ENCODE results near the gene PSMB7. TPM values are rescaled to one million over a fixed set of nuclear protein-coding genes. Genes with fewer than 3 reads are reported as not detected.
A peak's percentile ranks its signal among the peaks of the same experiment; 100 is the strongest.

PSMB7 gene
- total RNA-seq = 100 to 1,000 TPM in 3 of 4 donors, 10 to 100 TPM in 1; 84.3 to 178 (median 135) TPM

DNA sequence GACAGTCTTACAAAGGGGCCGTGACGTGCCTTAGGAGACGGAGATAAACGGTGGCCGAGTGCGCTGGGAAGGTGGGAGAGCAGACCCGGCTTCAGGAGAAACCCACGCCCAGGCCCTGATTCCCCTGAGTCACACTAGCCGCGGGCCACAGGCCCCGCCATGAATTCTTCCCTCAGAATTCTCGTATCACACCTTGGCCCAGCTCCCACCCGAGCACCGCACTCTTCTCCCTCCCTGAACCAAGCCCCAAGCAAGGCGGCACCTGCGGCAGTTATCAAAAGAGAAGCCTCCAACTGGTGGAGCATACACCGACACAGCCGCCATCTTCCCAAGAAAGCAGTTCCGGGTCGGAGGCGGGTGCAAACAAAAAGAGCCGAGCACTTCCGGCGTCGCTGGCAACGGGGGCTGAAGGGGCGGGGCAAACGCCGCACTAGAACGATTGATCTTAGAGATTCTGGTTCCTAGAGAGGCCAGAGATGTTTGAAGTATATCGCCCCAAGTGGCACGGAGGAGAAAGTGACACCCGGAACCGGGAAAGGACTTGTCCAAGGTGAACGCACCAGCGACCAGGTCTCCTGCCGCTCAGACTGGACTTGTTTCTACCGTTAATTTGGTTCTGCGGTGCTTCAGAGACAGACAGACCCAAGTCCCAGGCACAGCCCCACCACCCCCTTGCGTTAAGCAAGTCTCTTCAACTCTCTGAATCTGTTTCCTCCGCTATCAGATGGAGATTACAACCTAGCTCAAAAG, at the start of gene PSMB7:
PSMB7 (minus strand) TSS at position 341 of the 750 bp plus-strand sequence; CDS start at position 324, 17 bp downstream.
- Histone ChIP-seq H3K4me1 (peaks cover 10 to 17% of the 10 kb centered on the region in 2 donors), H3K9me3 (no peaks in the 10 kb centered on the region), H3K27me3 (no peaks in the 10 kb centered on the region), H3K36me3 (peaks cover 32% of the 10 kb centered on the region in 2 donors), H3K4me3 (replicated peaks in 1 of 3) (peak within 1 kb of the TSS; percentile 33 to 96 (median 67)), H3K27ac (peak within 1 kb of the TSS in 1 of 3 donors; percentile 52)
- DNase-seq = peak; percentile 97
- intact Hi-C loops (cut with DNase I) = loop anchor here (10.0 kb wide), 1 partner anchor 300 kb away; no protein-coding TSS in a partner anchor
- TF ChIP-seq, protein P1, sequence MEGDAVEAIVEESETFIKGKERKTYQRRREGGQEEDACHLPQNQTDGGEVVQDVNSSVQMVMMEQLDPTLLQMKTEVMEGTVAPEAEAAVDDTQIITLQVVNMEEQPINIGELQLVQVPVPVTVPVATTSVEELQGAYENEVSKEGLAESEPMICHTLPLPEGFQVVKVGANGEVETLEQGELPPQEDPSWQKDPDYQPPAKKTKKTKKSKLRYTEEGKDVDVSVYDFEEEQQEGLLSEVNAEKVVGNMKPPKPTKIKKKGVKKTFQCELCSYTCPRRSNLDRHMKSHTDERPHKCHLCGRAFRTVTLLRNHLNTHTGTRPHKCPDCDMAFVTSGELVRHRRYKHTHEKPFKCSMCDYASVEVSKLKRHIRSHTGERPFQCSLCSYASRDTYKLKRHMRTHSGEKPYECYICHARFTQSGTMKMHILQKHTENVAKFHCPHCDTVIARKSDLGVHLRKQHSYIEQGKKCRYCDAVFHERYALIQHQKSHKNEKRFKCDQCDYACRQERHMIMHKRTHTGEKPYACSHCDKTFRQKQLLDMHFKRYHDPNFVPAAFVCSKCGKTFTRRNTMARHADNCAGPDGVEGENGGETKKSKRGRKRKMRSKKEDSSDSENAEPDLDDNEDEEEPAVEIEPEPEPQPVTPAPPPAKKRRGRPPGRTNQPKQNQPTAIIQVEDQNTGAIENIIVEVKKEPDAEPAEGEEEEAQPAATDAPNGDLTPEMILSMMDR (IDR thresholded peaks at IDR 0.05) = peak in 5 of 6 experiments; percentile 64 to 95 (median 86)
- peak in 1 of 2 donors; percentile 59 for TF ChIP-seq POLR2A (IDR thresholded peaks at IDR 0.05)
- WGBS, 2 donors = 5% methylated on average over 38 of the region's 41 CpGs

GRCh38 chr9:124462739-124463138, 47.5 kb upstream of the PSMB7 start:
- H3K27ac ChIP-seq = no peak overlapping the region
- H3K9me3 ChIP-seq = no peaks in the 10 kb centered on the region
- H3K4me3 ChIP-seq (replicated peaks in 1 of 3) = no peak overlapping the region
- WGBS, 2 donors = 82 to 89% methylated on average over 1 of the region's 1 CpG
- no peaks in the 10 kb centered on the region for H3K36me3 ChIP-seq
- intact Hi-C loops (cut with DNase I) = no loop called here
- H3K27me3 ChIP-seq = no peaks in the 10 kb centered on the region
- DNase-seq = no peak
- no peak for TF ChIP-seq POLR2A (IDR thresholded peaks at IDR 0.05)
- TF ChIP-seq, protein P1 (IDR thresholded peaks at IDR 0.05) = no peak
- no peaks in the 10 kb centered on the region for H3K4me1 ChIP-seq

GRCh38 chr9:124458441-124458840, 43.2 kb upstream of the PSMB7 start:
- Histone ChIP-seq H3K27me3 (no peaks in the 10 kb centered on the region), H3K9me3 (no peaks in the 10 kb centered on the region), H3K4me1 (peaks cover 0 to 2% of the 10 kb centered on the region in 2 donors), H3K27ac (no peak overlapping the region), H3K36me3 (no peaks in the 10 kb centered on the region), H3K4me3 (replicated peaks in 1 of 3) (no peak overlapping the region)
- no peak for TF ChIP-seq POLR2A (IDR thresholded peaks at IDR 0.05)
- TF ChIP-seq, protein P1 (IDR thresholded peaks at IDR 0.05) = no peak
- 76 to 84% methylated on average over 7 to 9 of the region's 9 CpGs for WGBS, 2 donors
- intact Hi-C loops (cut with DNase I) = no loop called here
- DNase-seq = no peak

DNA sequence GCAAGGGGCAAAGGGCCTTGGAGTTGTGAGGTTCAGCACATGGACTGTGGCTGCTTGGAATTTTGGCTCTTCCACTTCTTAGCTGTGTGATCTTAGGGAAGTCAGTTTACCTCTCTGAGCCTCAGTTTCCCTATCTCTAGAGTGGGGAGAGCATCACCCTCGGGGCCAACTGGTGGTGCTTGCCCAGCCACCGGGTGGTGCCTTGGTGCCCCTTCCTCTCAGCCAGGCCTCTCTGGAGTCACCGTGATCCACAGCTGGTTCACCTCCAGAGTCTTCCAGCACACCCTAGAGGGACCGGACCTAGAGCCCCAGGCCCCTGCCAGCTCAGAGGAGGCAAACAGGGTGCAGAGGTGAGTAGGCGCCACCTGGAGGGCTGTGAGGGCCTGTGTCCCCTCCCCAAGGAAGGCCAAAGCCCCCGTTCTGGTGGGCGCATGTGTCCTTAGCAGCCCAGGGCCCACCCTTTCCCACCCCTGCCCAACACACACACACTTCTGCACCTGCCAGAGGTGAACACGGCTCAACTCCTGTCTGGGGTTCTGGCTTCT, 42.7 kb upstream of the PSMB7 start:
- no peaks in the 10 kb centered on the region for H3K9me3 ChIP-seq
- H3K36me3 ChIP-seq = no peaks in the 10 kb centered on the region
- no peak for DNase-seq
- 70 to 72% methylated on average over 2 to 5 of the region's 8 CpGs for WGBS, 2 donors
- H3K27ac ChIP-seq = no peak overlapping the region
- intact Hi-C loops (cut with DNase I) = no loop called here
- H3K4me1 ChIP-seq = peaks cover 0 to 5% of the 10 kb centered on the region in 2 donors
- no peak for TF ChIP-seq POLR2A (IDR thresholded peaks at IDR 0.05)
- TF ChIP-seq, protein P1 (IDR thresholded peaks at IDR 0.05) = no peak
- no peak overlapping the region for H3K4me3 ChIP-seq (replicated peaks in 1 of 3)
- H3K27me3 ChIP-seq = no peaks in the 10 kb centered on the region
